OCI-LY7 (cell line): ENCODE measurements around the gene GYPC. TPM values are rescaled to one million over a fixed set of nuclear protein-coding genes. Genes with fewer than 3 reads are reported as not detected.

Source experiments
- BruUV-seq: library from RNA; stranded (reverse); fragments of 400-500 nt; replicated peaks from 2 replicates; lab custom pipeline; 2021; lab: Mats Ljungman, UMichigan
- CTCF ChIA-PET: fragments of 300-600 bp; sonication (Branson Sonifier 250); formaldehyde crosslinking; loops from one replicate; lab custom pipeline; 2022; ENCODE audit warnings: antibody characterized with exemption; ENCODE audit not compliant: unreplicated experiment; lab: Charles Lee
- POLR2A ChIA-PET: fragments of 300-600 bp; sonication (Branson Sonifier 250); formaldehyde crosslinking; loops from one replicate; lab custom pipeline; 2022; ENCODE audit warnings: antibody characterized with exemption; lab: Charles Lee
- DNase-seq: peaks from one replicate; pipeline ENCODE4 v3.0.0-alpha.2; 2015; ENCODE audit warnings: low spot score
- H2AFZ ChIP-seq: fragments of 200-600 bp; sonication (generic), shearing (Covaris generic); 2 replicates; pipeline ENCODE4 v1.6.1; 2014; ENCODE audit warnings: mild to moderate bottlenecking, antibody characterized with exemption, low read length, moderate library complexity
- H3K27ac ChIP-seq: fragments of 200-600 bp; sonication (generic); 2 replicates; pipeline ENCODE4 v1.5.1; 2014; ENCODE audit warnings: mixed run types, low read depth, mild to moderate bottlenecking, moderate library complexity, low read length, inconsistent platforms; ENCODE audit not compliant: poor library complexity, severe bottlenecking
- H3K36me3 ChIP-seq: fragments of 200-600 bp; sonication (generic); 2 replicates; pipeline ENCODE4 v1.6.1; 2014; ENCODE audit warnings: mild to moderate bottlenecking, antibody characterized with exemption, low read length, moderate library complexity, mixed read lengths; ENCODE audit not compliant: insufficient read depth
- H3K4me1 ChIP-seq: fragments of 200-600 bp; sonication (generic); 2 replicates; pipeline ENCODE4 v1.5.1; 2014; ENCODE audit warnings: mild to moderate bottlenecking, low read length; ENCODE audit not compliant: insufficient read depth, poor library complexity, severe bottlenecking
- H3K4me2 ChIP-seq: fragments of 200-600 bp; sonication (generic); 2 replicates; pipeline ENCODE4 v1.6.1; 2014; ENCODE audit warnings: mild to moderate bottlenecking, low read length
- H3K4me3 ChIP-seq: fragments of 200-600 bp; sonication (generic); 2 replicates; pipeline ENCODE4 v1.5.1; 2014; ENCODE audit warnings: mild to moderate bottlenecking, low read depth, low read length; ENCODE audit not compliant: poor library complexity, severe bottlenecking
- H3K79me2 ChIP-seq: fragments of 200-600 bp; sonication (generic); 2 replicates; pipeline ENCODE4 v1.6.1; 2016; ENCODE audit warnings: low read depth, mild to moderate bottlenecking, low read length, moderate library complexity, mixed read lengths; ENCODE audit not compliant: insufficient read depth
- H3K9me2 ChIP-seq: fragments of 200-600 bp; sonication (generic); 2 replicates; pipeline ENCODE4 v1.6.1; 2016; ENCODE audit warnings: mild to moderate bottlenecking, low read length, mixed read lengths; ENCODE audit not compliant: insufficient read depth
- H3K9me3 ChIP-seq: fragments of 200-600 bp; sonication (generic); 2 replicates; pipeline ENCODE4 v1.6.1; 2014; ENCODE audit warnings: mild to moderate bottlenecking, mixed run types, low read length, mixed read lengths
- H4K20me1 ChIP-seq: fragments of 200-600 bp; sonication (generic); 2 replicates; pipeline ENCODE4 v1.6.1; 2014; ENCODE audit warnings: mild to moderate bottlenecking, antibody characterized with exemption, low read length, moderate library complexity, mixed read lengths; ENCODE audit not compliant: insufficient read depth
- CTCF ChIP-seq: fragments of 200-600 bp; sonication (generic); conservative IDR thresholded peaks from 2 replicates; pipeline ENCODE4 v1.5.1; 2014; ENCODE audit warnings: mild to moderate bottlenecking, antibody characterized with exemption, low read length, moderate library complexity, mixed read lengths
- EZH2phosphoT487 ChIP-seq: fragments of 200-600 bp; sonication (generic); IDR thresholded peaks from 2 replicates; pipeline ENCODE4 v1.6.1; 2018; ENCODE audit warnings: low read depth, borderline replicate concordance, mild to moderate bottlenecking, mixed run types, antibody characterized with exemption, low read length, moderate library complexity, mixed read lengths
- intact Hi-C: fragments of 100-400 bp; cut with micrococcal nuclease; formaldehyde crosslinking; loops from one replicate; pipeline ENCODE4 v1.10.0; 2022; ENCODE audit not compliant: unreplicated experiment
- total RNA-seq, 2 experiments: library from RNA; depleted of rRNA in 1 of 2; stranded (reverse); fragments of >200 nt in 1 of 2; shearing (Covaris generic) in 1 of 2; gene quantifications; 2 replicates each; pipeline ENCODE4 v1.2.3, GENCODE V29; 2014 to 2022

Gene GYPC
- total RNA-seq, 2 experiments from 2014 or later, result 96.4 to 154 TPM

GRCh38 chr2:126653109-126653508 lies 2.8 kb upstream of the GYPC start:
- Histone ChIP-seq H3K4me3 (no peak overlapping the region), H3K4me2 (no peak overlapping the region), H3K9me2 (no peaks in the 10 kb centered on the region), H3K9me3 (0 out of 2 replicates have a peak, but pooled peaks cover 4% of the 10 kb centered on the region), H4K20me1 (no peaks in the 10 kb centered on the region), H2AFZ (no peak overlapping the region), H3K4me1 (peaks cover 13% of the 10 kb centered on the region), H3K27ac (no peak overlapping the region), H3K36me3 (no peaks in the 10 kb centered on the region), H3K79me2 (peaks cover 17% of the 10 kb centered on the region; the same call in 1 of the 2 replicates)
- ChIA-PET POLR2A (interaction anchor here (1.0 to 1.5 kb wide), 3 partner anchors 10 to 47 kb away, joined by 3 to 8 read pairs (median 4); no protein-coding TSS in a partner anchor), CTCF (no interaction called here)
- intact Hi-C loops, result no loop called here
- DNase-seq, result no peak
- BruUV-seq, result no TSS peak
- TF ChIP-seq CTCF (no peak), EZH2phosphoT487 (no peak)

DNA sequence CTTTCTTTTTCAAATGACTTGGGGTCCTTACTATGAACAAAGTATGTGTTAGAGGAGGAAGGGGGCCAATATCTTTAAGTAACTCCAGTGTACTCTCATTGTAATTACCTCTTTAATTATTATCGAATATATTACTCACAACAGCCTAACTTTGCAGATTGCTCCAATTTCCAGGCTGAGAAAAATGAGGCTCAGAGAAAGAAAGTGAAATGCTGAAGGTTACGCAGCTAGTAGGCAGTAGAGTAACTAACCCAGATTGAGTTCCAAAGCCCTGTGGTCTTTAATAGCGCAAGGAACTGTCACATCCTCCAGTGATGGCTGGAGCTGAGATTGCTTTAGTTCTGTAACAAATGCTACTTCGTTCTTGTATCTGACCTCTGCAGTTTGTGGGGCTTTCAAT lies 2.2 kb upstream of the GYPC start:
- H3K79me2 ChIP-seq, result peaks cover 24% of the 10 kb centered on the region
- POLR2A ChIA-PET, result interaction anchor here (0.7 to 1.5 kb wide), 2 partner anchors 10 kb away, joined by 3 to 8 read pairs; no protein-coding TSS in a partner anchor
- H3K4me3 ChIP-seq, result no peak overlapping the region
- no peak for DNase-seq
- TF ChIP-seq EZH2phosphoT487 (no peak), CTCF (no peak)
- H4K20me1 ChIP-seq, result no peaks in the 10 kb centered on the region
- BruUV-seq, result no TSS peak
- H3K36me3 ChIP-seq, result no peaks in the 10 kb centered on the region
- CTCF ChIA-PET, result no interaction called here
- intact Hi-C loops, result no loop called here
- H3K4me2 ChIP-seq, result no peak overlapping the region
- no peak overlapping the region for H3K27ac ChIP-seq
- H2AFZ ChIP-seq, result no peak overlapping the region
- H3K9me2 ChIP-seq, result no peaks in the 10 kb centered on the region
- H3K9me3 ChIP-seq, result 0 out of 2 replicates have a peak, but pooled peaks cover 4% of the 10 kb centered on the region
- H3K4me1 ChIP-seq, result peaks cover 19% of the 10 kb centered on the region

- no peaks in the 10 kb centered on the region for H3K9me2 ChIP-seq
- ChIA-PET CTCF (no interaction called here), POLR2A (no interaction called here)
- H3K36me3 ChIP-seq, result peaks cover 4% of the 10 kb centered on the region; the same call in 1 of the 2 replicates
- H3K27ac ChIP-seq, result peak overlapping the region; percentile 82
- peaks cover 37% of the 10 kb centered on the region for H3K79me2 ChIP-seq
- 0 out of 2 replicates have a peak, but pooled peaks cover 4% of the 10 kb centered on the region for H3K9me3 ChIP-seq
- no TSS peak for BruUV-seq
- no peak for DNase-seq
- peak overlapping the region; percentile 79 for H3K4me2 ChIP-seq
- H3K4me3 ChIP-seq, result peak overlapping the region; percentile 74
- TF ChIP-seq EZH2phosphoT487 (no peak), CTCF (no peak)
- intact Hi-C loops, result loop anchor here (5.0 kb wide), 1 partner anchor 732 kb away; the partner anchor contains the start of gene MAP3K2
- peaks cover 32% of the 10 kb centered on the region for H3K4me1 ChIP-seq
- H2AFZ ChIP-seq, result peak overlapping the region; percentile 82
- no peaks in the 10 kb centered on the region for H4K20me1 ChIP-seq
Observed at GRCh38 chr2:126655051-126655450, 907 bp upstream of the GYPC start.
